Measurements from ENCODE around the gene PPID. TPM values are rescaled to one million over a fixed set of nuclear protein-coding genes. Genes with fewer than 3 reads are reported as not detected.

Gene PPID
- total and polyA plus RNA-seq, 9 of the 15 experiments (the other 6 are each of a cell fraction or from before 2014, with no cell fraction given): 46.5 to 160 (median 98.6) TPM

- TF ChIP-seq ZNF740 (CRISPR knock-in tag; IDR thresholded peaks at IDR 0.05) (no peak), ZNF740 (tag; IDR thresholded peaks at IDR 0.05) (no peak), PRDM10 (IDR thresholded peaks at IDR 0.05; ENCODE audit: partially characterized antibody) (no peak), MBD1 (CRISPR knock-in tag; IDR thresholded peaks at IDR 0.05) (no peak), NR2C1 (IDR thresholded peaks at IDR 0.05) (no peak), NR2C1 (tag; IDR thresholded peaks at IDR 0.05) (no peak), NKRF (IDR thresholded peaks at IDR 0.05; ENCODE audit: borderline replicate concordance) (0 out of 2 replicates have a peak, but pooled peaks have one; percentile 35), ZNF232 (CRISPR knock-in tag; IDR thresholded peaks at IDR 0.05) (no peak), BDP1 (IDR thresholded peaks at IDR 0.05; ENCODE audit: insufficient read depth, insufficient read length) (no peak), ZNF146 (CRISPR knock-in tag; IDR thresholded peaks at IDR 0.05; ENCODE audit: unreplicated experiment) (no peak), EGR1 (conservative IDR thresholded peaks at IDR 0.05) (peak; percentile 72), TRIM24 (IDR thresholded peaks at IDR 0.05) (no peak), CEBPB (tag; IDR thresholded peaks at IDR 0.05) (no peak), ZNF324 (CRISPR knock-in tag; IDR thresholded peaks at IDR 0.05) (no peak), HNRNPH1 (optimal IDR thresholded peaks at IDR 0.05; ENCODE audit: low read depth, low read length) (no peak), POLR3G (IDR thresholded peaks at IDR 0.05; ENCODE audit: extremely low read depth, insufficient read length, insufficient replicate concordance) (no peak), RBM25 (IDR thresholded peaks at IDR 0.05; ENCODE audit: low read depth, low read length, severe bottlenecking) (no peak), ZNF3 (CRISPR knock-in tag; IDR thresholded peaks at IDR 0.05) (no peak), SUPT5H (IDR thresholded peaks at IDR 0.05) (peak; percentile 13; the same call in 1 of the 2 replicates), NFATC3 (IDR thresholded peaks at IDR 0.05) (no peak)
Observed at GRCh38 chr4:158671665-158671914, 51.6 kb downstream of the PPID start, which contains the start of gene C4orf46 (continued).
